ENCODE results near the gene PGM3.
A peak's percentile ranks its signal among the peaks of the same experiment; 100 is the strongest.
"Not testable (repeated sequence)": the region's sequence is repeated elsewhere in the genome, so short reads cannot be mapped to it uniquely, and the experiment has no call there.

PGM3 gene

GRCh38 chr6:83193747-83194566, 892 bp upstream of the PGM3 start:
- ATAC-seq (replicated peaks), result peak; percentile 17 to 22
- DNase-seq, result no peak
- H3K27me3 Mint-ChIP-seq, result no peaks in the 10 kb centered on the region
- peak overlapping the region; percentile 92 to 96 for H3K4me3 Mint-ChIP-seq
- no peaks in the 10 kb centered on the region for H3K9me3 Mint-ChIP-seq
- peak overlapping the region; percentile 9 for H3K27ac Mint-ChIP-seq
- H3K4me1 Mint-ChIP-seq, result peaks cover 13 to 29% of the 10 kb centered on the region in 2 donors
- H3K36me3 Mint-ChIP-seq, result peaks cover 2 to 11% of the 10 kb centered on the region in 2 donors

- ATAC-seq (replicated peaks) (no peak), DNase-seq (no peak)
- H3K9me3 Mint-ChIP-seq, result no peaks in the 10 kb centered on the region
- H3K27me3 Mint-ChIP-seq, result no peaks in the 10 kb centered on the region
- H3K4me1 Mint-ChIP-seq, result peaks cover 13 to 26% of the 10 kb centered on the region in 2 donors
- peaks cover 2 to 11% of the 10 kb centered on the region in 2 donors for H3K36me3 Mint-ChIP-seq
- H3K27ac Mint-ChIP-seq, result peak overlapping the region; percentile 96
- H3K4me3 Mint-ChIP-seq, result peak overlapping the region; percentile 92 to 96
Observed at GRCh38 chr6:83192456-83192855, 609 bp downstream of the PGM3 start.

- DNase-seq; ATAC-seq (replicated peaks); H3K27ac Mint-ChIP-seq; H3K27me3 Mint-ChIP-seq; H3K9me3 Mint-ChIP-seq: not testable (repeated sequence)
- Mint-ChIP-seq H3K36me3 (peaks cover 2 to 11% of the 10 kb centered on the region in 2 donors), H3K4me3 (peak overlapping the region; percentile 92 to 96), H3K4me1 (peaks cover 13 to 26% of the 10 kb centered on the region in 2 donors)
Observed at GRCh38 chr6:83191974-83192373, 1.1 kb downstream of the PGM3 start.

- Mint-ChIP-seq H3K9me3 (no peaks in the 10 kb centered on the region), H3K4me3 (no peak overlapping the region), H3K27me3 (no peaks in the 10 kb centered on the region), H3K4me1 (peaks cover 12 to 26% of the 10 kb centered on the region in 2 donors), H3K36me3 (peaks cover 6 to 13% of the 10 kb centered on the region in 2 donors), H3K27ac (no peak overlapping the region)
- ATAC-seq (replicated peaks) (no peak), DNase-seq (no peak)
Observed at GRCh38 chr6:83190626-83191025, 2.4 kb downstream of the PGM3 start.

- no peak for ATAC-seq (replicated peaks)
- no peaks in the 10 kb centered on the region for H3K27me3 Mint-ChIP-seq
- no peaks in the 10 kb centered on the region for H3K9me3 Mint-ChIP-seq
- peaks cover 18 to 30% of the 10 kb centered on the region in 2 donors for H3K36me3 Mint-ChIP-seq
- no peak overlapping the region for H3K27ac Mint-ChIP-seq
- DNase-seq, result no peak
- peaks cover 5 to 18% of the 10 kb centered on the region in 2 donors for H3K4me1 Mint-ChIP-seq
- no peak overlapping the region for H3K4me3 Mint-ChIP-seq
Observed at GRCh38 chr6:83188501-83188900, 4.6 kb downstream of the PGM3 start.

- Mint-ChIP-seq H3K4me1 (peaks cover 0 to 5% of the 10 kb centered on the region in 2 donors), H3K36me3 (peaks cover 30 to 47% of the 10 kb centered on the region in 2 donors), H3K27ac (peak overlapping the region; percentile 65), H3K4me3 (no peak overlapping the region), H3K9me3 (no peaks in the 10 kb centered on the region), H3K27me3 (no peaks in the 10 kb centered on the region)
- no peak for ATAC-seq (replicated peaks)
- DNase-seq, result no peak
Observed at GRCh38 chr6:83185096-83185495, 8.0 kb downstream of the PGM3 start.

GRCh38 chr6:83183082-83183828, 9.8 kb downstream of the PGM3 start:
- DNase-seq, result no peak
- Mint-ChIP-seq H3K4me1 (no peaks in the 10 kb centered on the region), H3K9me3 (no peaks in the 10 kb centered on the region), H3K27ac (no peak overlapping the region), H3K27me3 (no peaks in the 10 kb centered on the region), H3K4me3 (no peak overlapping the region), H3K36me3 (peaks cover 33 to 51% of the 10 kb centered on the region in 2 donors)
- ATAC-seq (replicated peaks), result no peak

- ATAC-seq (replicated peaks), result no peak
- Mint-ChIP-seq H3K4me3 (no peak overlapping the region), H3K27me3 (no peaks in the 10 kb centered on the region), H3K4me1 (no peaks in the 10 kb centered on the region), H3K36me3 (peaks cover 36 to 56% of the 10 kb centered on the region in 2 donors), H3K27ac (peak overlapping the region; percentile 22), H3K9me3 (no peaks in the 10 kb centered on the region)
- DNase-seq, result no peak
Observed at GRCh38 chr6:83182114-83182513, 11.0 kb downstream of the PGM3 start.

GRCh38 chr6:83180426-83180950, 12.6 kb downstream of the PGM3 start:
- H3K27ac Mint-ChIP-seq, result no peak overlapping the region
- H3K9me3 Mint-ChIP-seq, result no peaks in the 10 kb centered on the region
- DNase-seq, result no peak
- no peak for ATAC-seq (replicated peaks)
- no peaks in the 10 kb centered on the region for H3K4me1 Mint-ChIP-seq
- H3K36me3 Mint-ChIP-seq, result peaks cover 40 to 59% of the 10 kb centered on the region in 2 donors
- no peak overlapping the region for H3K4me3 Mint-ChIP-seq
- H3K27me3 Mint-ChIP-seq, result no peaks in the 10 kb centered on the region

- H3K4me3 Mint-ChIP-seq, result no peak overlapping the region
- no peaks in the 10 kb centered on the region for H3K9me3 Mint-ChIP-seq
- DNase-seq, result no peak
- peaks cover 24 to 40% of the 10 kb centered on the region in 2 donors for H3K36me3 Mint-ChIP-seq
- no peaks in the 10 kb centered on the region for H3K27me3 Mint-ChIP-seq
- no peaks in the 10 kb centered on the region for H3K4me1 Mint-ChIP-seq
- ATAC-seq (replicated peaks), result no peak
- H3K27ac Mint-ChIP-seq, result no peak overlapping the region
Observed at GRCh38 chr6:83176246-83176645, 16.8 kb downstream of the PGM3 start.

- Mint-ChIP-seq H3K27ac (peak overlapping the region; percentile 26), H3K27me3 (no peaks in the 10 kb centered on the region), H3K4me1 (no peaks in the 10 kb centered on the region), H3K36me3 (peaks cover 12 to 37% of the 10 kb centered on the region in 2 donors), H3K9me3 (no peaks in the 10 kb centered on the region), H3K4me3 (no peak overlapping the region)
- ATAC-seq (replicated peaks), result no peak
- DNase-seq, result no peak
Observed at GRCh38 chr6:83169511-83169910, 23.6 kb downstream of the PGM3 start.

- Mint-ChIP-seq H3K36me3 (peaks cover 14 to 39% of the 10 kb centered on the region in 2 donors), H3K27me3 (no peaks in the 10 kb centered on the region), H3K4me3 (no peak overlapping the region), H3K4me1 (no peaks in the 10 kb centered on the region), H3K27ac (no peak overlapping the region), H3K9me3 (no peaks in the 10 kb centered on the region)
- ATAC-seq (replicated peaks) (no peak), DNase-seq (no peak)
Observed at GRCh38 chr6:83169106-83169505, 24.0 kb downstream of the PGM3 start.

GRCh38 chr6:83168556-83168955, 24.5 kb downstream of the PGM3 start:
- H3K27me3 Mint-ChIP-seq, result no peaks in the 10 kb centered on the region
- no peak for DNase-seq
- no peak overlapping the region for H3K4me3 Mint-ChIP-seq
- peaks cover 12 to 37% of the 10 kb centered on the region in 2 donors for H3K36me3 Mint-ChIP-seq
- H3K27ac Mint-ChIP-seq, result no peak overlapping the region
- H3K9me3 Mint-ChIP-seq, result no peaks in the 10 kb centered on the region
- no peak for ATAC-seq (replicated peaks)
- H3K4me1 Mint-ChIP-seq, result no peaks in the 10 kb centered on the region

- H3K27ac Mint-ChIP-seq, result no peak overlapping the region
- ATAC-seq (replicated peaks), result no peak
- H3K27me3 Mint-ChIP-seq, result no peaks in the 10 kb centered on the region
Observed at GRCh38 chr6:83167726-83168278, 25.3 kb downstream of the PGM3 start.

More at GRCh38 chr6:83167726-83168278, 25.3 kb downstream of the PGM3 start:
- Mint-ChIP-seq H3K36me3 (peaks cover 11 to 34% of the 10 kb centered on the region in 2 donors), H3K9me3 (no peaks in the 10 kb centered on the region), H3K4me1 (no peaks in the 10 kb centered on the region), H3K4me3 (no peak overlapping the region)
- DNase-seq, result no peak

All from stimulated activated naive B cell treated with anti-CD40 and anti-IgM and Interleukin-4, amounts not matched to agents 10 μg/mL and 1 μg/mL and 100 μg/mL, for 72 hours (primary cell).